Thoracic aorta (tissue), 2 donors: Measurements from ENCODE around the gene CYP27A1. TPM values are rescaled to one million over a fixed set of nuclear protein-coding genes. Genes with fewer than 3 reads are reported as not detected.

Experiments
- ATAC-seq: fragments of 150-250 bp; one replicate; pipeline ENCODE4 v1.8.0; 2017; ENCODE audit warnings: low read depth; ENCODE audit not compliant: insufficient number of reproducible peaks, low FRiP score
- DNase-seq: peaks from one replicate; pipeline ENCODE4 v3.0.0-alpha.2; 2020; ENCODE audit warnings: low spot score
- H3K27ac ChIP-seq, 2 donors: fragments of 200-600 bp; sonication (generic); 1 replicate in 1 of 2; 2 replicates in 1 of 2; pipeline ENCODE4 v1.5.1; 2016; ENCODE audit warnings: mild to moderate bottlenecking in 2 of 2, moderate library complexity in 2 of 2
- H3K27me3 ChIP-seq: fragments of 200-600 bp; sonication (generic); replicated peaks from 2 replicates; pipeline ENCODE4 v1.6.0; 2016; ENCODE audit warnings: mild to moderate bottlenecking; ENCODE audit not compliant: insufficient read depth
- H3K36me3 ChIP-seq: fragments of 200-600 bp; sonication (generic); one replicate; pipeline ENCODE4 v1.5.1; 2016
- H3K4me1 ChIP-seq, 2 donors: fragments of 200-600 bp; sonication (generic); 1 replicate in 1 of 2; 2 replicates in 1 of 2; pipeline versions ENCODE4 v1.5.1 to v1.6.0; 2016; ENCODE audit warnings: low read depth in 2 of 2, mild to moderate bottlenecking in 1 of 2; ENCODE audit not compliant: control insufficient read depth in 1 of 2
- H3K4me3 ChIP-seq: fragments of 200-600 bp; sonication (generic); 2 replicates; pipeline ENCODE4 v1.5.1; 2016; ENCODE audit warnings: mild to moderate bottlenecking
- H3K9me3 ChIP-seq: fragments of 200-600 bp; sonication (generic); 2 replicates; pipeline ENCODE4 v1.5.1; 2016
- CTCF ChIP-seq: fragments of 200-600 bp; sonication (generic); IDR thresholded peaks from one replicate; pipeline ENCODE4 v1.5.1; 2019; ENCODE audit warnings: antibody characterized with exemption
- total RNA-seq, 2 donors: library from RNA; depleted of rRNA; stranded (reverse); fragments of >200 nt; gene quantifications; one replicate each; pipeline versions ENCODE4 v1.1.0 to v1.2.3, GENCODE V29; 2016

The CYP27A1 gene
- total RNA-seq, 2 donors from 2014 or later, result 31.6 to 37.8 TPM

GRCh38 chr2:218826791-218827190, 44.8 kb downstream of the CYP27A1 start:
- TF ChIP-seq CTCF, result no peak
- H3K27me3 ChIP-seq, result no peaks in the 10 kb centered on the region
- no peaks in the 10 kb centered on the region for H3K36me3 ChIP-seq
- DNase-seq (no peak), ATAC-seq (no peak)
- peaks cover under 1 to 20% of the 10 kb centered on the region in 2 donors for H3K4me1 ChIP-seq
- H3K9me3 ChIP-seq, result no peaks in the 10 kb centered on the region
- H3K27ac ChIP-seq, result no peak overlapping the region
- H3K4me3 ChIP-seq, result no peak overlapping the region

DNA sequence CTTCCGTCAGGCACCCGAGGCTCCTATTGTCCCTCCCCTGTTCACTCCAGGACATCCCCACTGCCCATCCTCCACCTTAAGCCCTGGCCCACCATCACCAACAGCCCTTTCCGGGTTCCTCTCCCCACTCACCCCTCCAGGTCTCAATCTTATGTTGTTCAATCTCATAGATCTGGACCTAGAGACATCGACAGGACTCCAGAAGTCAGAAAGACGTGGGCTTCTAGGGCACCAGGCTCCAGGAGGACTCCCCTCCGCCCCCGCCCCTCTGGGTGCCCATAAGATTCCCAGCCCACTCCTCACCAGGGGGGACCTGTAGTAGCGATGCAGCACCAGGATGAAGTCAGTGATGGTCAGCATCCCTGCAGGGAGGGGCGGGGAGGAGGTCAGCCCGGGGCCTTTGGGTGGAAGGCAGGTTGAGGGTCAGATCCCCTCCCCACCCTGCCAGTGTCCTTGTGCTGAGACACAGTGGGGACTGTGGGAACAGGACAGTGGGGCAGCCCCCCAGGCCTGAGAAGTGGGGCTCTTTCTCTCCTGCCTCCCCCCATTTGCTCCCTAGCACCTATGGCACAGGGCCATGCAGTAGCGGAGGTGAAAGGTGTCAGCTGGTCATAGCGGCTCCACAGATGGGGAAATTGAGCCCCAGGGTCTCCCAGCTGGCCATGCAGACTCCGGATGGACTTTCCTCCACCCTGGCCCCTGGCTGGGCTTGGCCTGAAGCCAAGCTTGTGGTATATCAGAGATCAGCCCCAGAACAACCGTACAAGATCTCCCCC, 45.9 kb downstream of the CYP27A1 start:
- Histone ChIP-seq H3K9me3 (no peaks in the 10 kb centered on the region), H3K36me3 (no peaks in the 10 kb centered on the region), H3K27ac (no peak overlapping the region), H3K4me3 (no peak overlapping the region), H3K4me1 (peaks cover 8 to 31% of the 10 kb centered on the region in 2 donors), H3K27me3 (no peaks in the 10 kb centered on the region)
- TF ChIP-seq CTCF, result no peak
- DNase-seq (no peak), ATAC-seq (no peak)

GRCh38 chr2:218828477-218828778, 46.5 kb downstream of the CYP27A1 start:
- H3K27me3 ChIP-seq, result no peaks in the 10 kb centered on the region
- peaks cover 13 to 36% of the 10 kb centered on the region in 2 donors for H3K4me1 ChIP-seq
- H3K36me3 ChIP-seq, result no peaks in the 10 kb centered on the region
- no peak for TF ChIP-seq CTCF
- H3K27ac ChIP-seq, result no peak overlapping the region
- H3K9me3 ChIP-seq, result no peaks in the 10 kb centered on the region
- H3K4me3 ChIP-seq, result no peak overlapping the region
- ATAC-seq (no peak), DNase-seq (no peak)

- H3K4me3 ChIP-seq, result no peak overlapping the region
- ATAC-seq (no peak), DNase-seq (no peak)
- TF ChIP-seq CTCF, result no peak
- H3K9me3 ChIP-seq, result no peaks in the 10 kb centered on the region
- no peak overlapping the region for H3K27ac ChIP-seq
- no peaks in the 10 kb centered on the region for H3K36me3 ChIP-seq
- peaks cover 13 to 38% of the 10 kb centered on the region in 2 donors for H3K4me1 ChIP-seq
- H3K27me3 ChIP-seq, result no peaks in the 10 kb centered on the region
These were observed 48.0 kb downstream of the CYP27A1 start for GRCh38 chr2:218829868-218830451.

DNA sequence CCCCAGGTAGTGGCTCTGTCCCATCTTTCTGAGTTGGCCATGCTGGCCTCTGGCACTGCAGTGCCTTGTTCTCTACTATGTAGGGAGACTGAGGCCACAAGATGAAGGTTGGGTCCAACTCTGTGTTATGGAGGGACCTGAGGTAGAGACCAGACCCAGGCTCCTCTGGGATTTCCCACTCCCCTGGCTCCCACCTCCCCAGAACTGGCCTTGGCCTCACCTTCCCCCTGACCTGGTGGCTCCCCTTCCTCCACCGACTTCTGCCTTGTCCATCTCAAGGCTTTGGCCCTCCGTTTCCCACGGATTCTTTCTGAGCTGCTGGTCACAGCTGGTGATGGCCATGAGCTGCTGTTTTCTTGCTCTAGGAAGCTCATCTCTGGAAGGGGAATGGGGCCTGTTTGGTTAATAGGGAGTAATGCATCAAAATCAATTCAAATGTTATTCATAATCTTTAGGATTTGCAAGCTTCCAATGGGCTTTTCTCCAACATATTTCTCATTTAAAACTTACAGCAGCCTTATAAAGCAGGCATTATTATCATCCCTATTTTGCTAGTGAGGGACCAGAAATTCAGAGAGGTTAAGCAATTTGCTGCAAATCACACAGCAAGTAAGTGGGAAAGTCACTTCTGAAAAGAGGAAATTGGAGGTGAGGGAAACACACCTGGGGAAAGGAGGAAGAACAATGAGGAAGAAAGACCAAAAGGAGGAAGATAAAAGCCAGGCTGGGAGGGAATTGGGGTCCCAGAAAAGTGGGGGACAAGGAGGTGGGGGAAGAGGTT, 48.8 kb downstream of the CYP27A1 start:
- H3K4me1 ChIP-seq, result peaks cover 13 to 38% of the 10 kb centered on the region in 2 donors
- H3K4me3 ChIP-seq, result no peak overlapping the region
- H3K9me3 ChIP-seq, result no peaks in the 10 kb centered on the region
- no peaks in the 10 kb centered on the region for H3K27me3 ChIP-seq
- H3K36me3 ChIP-seq, result no peaks in the 10 kb centered on the region
- DNase-seq (no peak), ATAC-seq (no peak)
- no peak for TF ChIP-seq CTCF
- peak overlapping the region in 1 of 2 donors; percentile 92 for H3K27ac ChIP-seq
